Measurements from ENCODE around the gene TMEM50B.

GRCh38 chr21:33427051-33427450, 52.7 kb downstream of the TMEM50B start:
- no peak for TF ChIP-seq POLR2A (IDR thresholded peaks at IDR 0.05)
- no peak for TF ChIP-seq CTCF (IDR thresholded peaks at IDR 0.05)

Measured in tibial nerve (tissue), 3 donors.